ENCODE results near the gene ST8SIA4.

DNA sequence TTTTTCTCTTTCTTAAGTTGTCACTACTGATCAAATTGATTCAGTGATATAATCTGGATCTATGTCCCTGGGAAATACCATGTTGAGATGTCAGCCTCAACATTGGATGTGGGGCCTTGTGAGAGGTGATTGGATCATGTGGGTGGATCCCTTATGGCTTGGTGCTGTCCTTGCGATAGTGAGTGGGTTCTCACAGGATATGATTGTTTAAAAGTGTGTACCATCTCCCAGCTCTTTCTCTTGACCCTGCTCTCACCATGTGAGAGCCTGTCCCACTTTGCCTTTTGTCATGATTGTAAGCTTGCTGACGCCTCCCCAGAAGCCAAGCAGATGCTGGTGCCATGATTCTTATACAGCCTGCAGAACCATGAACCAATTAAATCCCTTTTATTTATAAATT, 68.6 kb downstream of the ST8SIA4 start:
- TF ChIP-seq CTCF (IDR thresholded peaks at IDR 0.05), result no peak
- TF ChIP-seq EZH2 (IDR thresholded peaks at IDR 0.05; ENCODE audit: borderline replicate concordance, insufficient read depth, low read depth, low read length, poor library complexity, severe bottlenecking), result no peak

Data from B cell (primary cell).